ENCODE data around the gene CEP44. TPM values are rescaled to one million over a fixed set of nuclear protein-coding genes. Genes with fewer than 3 reads are reported as not detected.
"Not testable (repeated sequence)": the region's sequence is repeated elsewhere in the genome, so short reads cannot be mapped to it uniquely, and the experiment has no call there.

Gene CEP44
- total and polyA plus RNA-seq, 2 donors: 13.9 to 17.1 TPM

- H3K4me1 ChIP-seq (ENCODE audit: control insufficient read depth in 2 of 2, insufficient read depth in 2 of 2, low read length in 2 of 2): peaks cover 0 to 8% of the 10 kb centered on the region in 2 donors
Measured at GRCh38 chr4:174282836-174283506, 740 bp upstream of the CEP44 start.

GRCh38 chr4:174284487-174284886 is 776 bp downstream of the CEP44 start:
- Histone ChIP-seq H3K9me3 (ENCODE audit: control insufficient read depth in 2 of 2, insufficient read depth in 1 of 2, low read length in 1 of 2) (no peaks in the 10 kb centered on the region), H3K36me3 (ENCODE audit: control insufficient read depth in 2 of 2, insufficient read depth in 2 of 2, low read length in 1 of 2) (peaks cover 0 to 10% of the 10 kb centered on the region in 2 donors), H3K4me3 (ENCODE audit: low read length in 2 of 2) (peak overlapping the region; percentile 80 to 87), H3K27ac (ENCODE audit: low read depth in 1 of 2, low read length in 1 of 2) (peak overlapping the region in 1 of 2 donors; percentile 98), H3K27me3 (ENCODE audit: control insufficient read depth in 2 of 2, insufficient read depth in 1 of 2, low read length in 1 of 2) (no peaks in the 10 kb centered on the region), H3K4me1 (ENCODE audit: control insufficient read depth in 2 of 2, insufficient read depth in 2 of 2, low read length in 2 of 2) (peaks cover 0 to 8% of the 10 kb centered on the region in 2 donors)
- 20% methylated on average over 6 of the region's 6 CpGs for WGBS
- peak in 1 of 9 donors; percentile 9 for DNase-seq (ENCODE audit: low read depth in 6 of 9, low spot score in 9 of 9)

More at GRCh38 chr4:174282836-174283506, 740 bp upstream of the CEP44 start:
- peaks cover 0 to 10% of the 10 kb centered on the region in 2 donors for H3K36me3 ChIP-seq (ENCODE audit: control insufficient read depth in 2 of 2, insufficient read depth in 2 of 2, low read length in 1 of 2)
- DNase-seq (ENCODE audit: low read depth in 6 of 9, low spot score in 9 of 9): peak; percentile 72 to 95 (median 82)
- 2% methylated on average over 22 of the region's 22 CpGs for WGBS
- peak overlapping the region; percentile 80 to 87 for H3K4me3 ChIP-seq (ENCODE audit: low read length in 2 of 2)
- no peaks in the 10 kb centered on the region for H3K27me3 ChIP-seq (ENCODE audit: control insufficient read depth in 2 of 2, insufficient read depth in 1 of 2, low read length in 1 of 2)
- no peaks in the 10 kb centered on the region for H3K9me3 ChIP-seq (ENCODE audit: control insufficient read depth in 2 of 2, insufficient read depth in 1 of 2, low read length in 1 of 2)
- peak overlapping the region; percentile 98 to 99 for H3K27ac ChIP-seq (ENCODE audit: low read depth in 1 of 2, low read length in 1 of 2)

- Histone ChIP-seq H3K27me3 (ENCODE audit: control insufficient read depth in 2 of 2, insufficient read depth in 1 of 2, low read length in 1 of 2) (no peaks in the 10 kb centered on the region), H3K9me3 (ENCODE audit: control insufficient read depth in 2 of 2, insufficient read depth in 1 of 2, low read length in 1 of 2) (peaks cover 0 to 3% of the 10 kb centered on the region in 2 donors), H3K4me1 (ENCODE audit: control insufficient read depth in 2 of 2, insufficient read depth in 2 of 2, low read length in 2 of 2) (peaks cover 0 to 8% of the 10 kb centered on the region in 2 donors), H3K27ac (ENCODE audit: low read depth in 1 of 2, low read length in 1 of 2) (no peak overlapping the region), H3K36me3 (ENCODE audit: control insufficient read depth in 2 of 2, insufficient read depth in 2 of 2, low read length in 1 of 2) (peaks cover 0 to 3% of the 10 kb centered on the region in 2 donors), H3K4me3 (ENCODE audit: low read length in 2 of 2) (no peak overlapping the region)
- no peak for DNase-seq (ENCODE audit: low read depth in 6 of 9, low spot score in 9 of 9)
- over 99% methylated on average over 3 of the region's 3 CpGs for WGBS
Measured at GRCh38 chr4:174286870-174287269, 3.2 kb downstream of the CEP44 start.

GRCh38 chr4:174292473-174292872 is 8.8 kb downstream of the CEP44 start:
- H3K9me3 ChIP-seq (ENCODE audit: control insufficient read depth in 2 of 2, insufficient read depth in 1 of 2, low read length in 1 of 2): peaks cover 0 to 12% of the 10 kb centered on the region in 2 donors
- no peaks in the 10 kb centered on the region for H3K4me1 ChIP-seq (ENCODE audit: control insufficient read depth in 2 of 2, insufficient read depth in 2 of 2, low read length in 2 of 2)
- WGBS: 100% methylated on average over 2 of the region's 2 CpGs
- no peaks in the 10 kb centered on the region for H3K27me3 ChIP-seq (ENCODE audit: control insufficient read depth in 2 of 2, insufficient read depth in 1 of 2, low read length in 1 of 2)
- no peak overlapping the region for H3K4me3 ChIP-seq (ENCODE audit: low read length in 2 of 2)
- H3K27ac ChIP-seq (ENCODE audit: low read depth in 1 of 2, low read length in 1 of 2): no peak overlapping the region
- no peak for DNase-seq (ENCODE audit: low read depth in 6 of 9, low spot score in 9 of 9)
- H3K36me3 ChIP-seq (ENCODE audit: control insufficient read depth in 2 of 2, insufficient read depth in 2 of 2, low read length in 1 of 2): peaks cover 5 to 8% of the 10 kb centered on the region in 2 donors

- H3K27me3 ChIP-seq (ENCODE audit: control insufficient read depth in 2 of 2, insufficient read depth in 1 of 2, low read length in 1 of 2); H3K36me3 ChIP-seq (ENCODE audit: control insufficient read depth in 2 of 2, insufficient read depth in 2 of 2, low read length in 1 of 2); H3K4me1 ChIP-seq (ENCODE audit: control insufficient read depth in 2 of 2, insufficient read depth in 2 of 2, low read length in 2 of 2); DNase-seq (ENCODE audit: low read depth in 6 of 9, low spot score in 9 of 9); H3K27ac ChIP-seq (ENCODE audit: low read depth in 1 of 2, low read length in 1 of 2); H3K4me3 ChIP-seq (ENCODE audit: low read length in 2 of 2): not testable (repeated sequence)
- 97% methylated on average over 30 of the region's 30 CpGs for WGBS
- H3K9me3 ChIP-seq (ENCODE audit: control insufficient read depth in 2 of 2, insufficient read depth in 1 of 2, low read length in 1 of 2): peaks cover 0 to 12% of the 10 kb centered on the region in 2 donors
Measured at GRCh38 chr4:174294641-174295040, 10.9 kb downstream of the CEP44 start.

DNA sequence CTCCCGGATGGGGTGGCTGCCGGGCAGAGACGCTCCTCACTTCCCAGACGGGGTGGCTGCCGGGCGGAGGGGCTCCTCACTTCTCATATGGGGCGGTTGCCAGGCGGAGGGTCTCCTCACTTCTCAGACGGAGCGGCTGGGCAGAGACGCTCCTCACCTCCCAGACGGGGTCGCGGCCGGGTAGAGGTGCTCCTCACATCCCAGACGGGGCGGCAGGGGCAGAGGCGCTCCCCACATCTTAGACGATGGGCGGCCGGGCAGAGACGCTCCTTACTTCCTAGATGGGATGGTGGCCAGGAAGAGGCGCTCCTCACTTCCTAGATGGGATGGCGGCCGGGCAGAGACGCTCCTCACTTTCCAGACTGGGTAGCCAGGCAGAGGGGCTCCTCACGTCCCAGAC is 11.4 kb downstream of the CEP44 start:
- H3K4me1 ChIP-seq (ENCODE audit: control insufficient read depth in 2 of 2, insufficient read depth in 2 of 2, low read length in 2 of 2); H3K27ac ChIP-seq (ENCODE audit: low read depth in 1 of 2, low read length in 1 of 2); H3K27me3 ChIP-seq (ENCODE audit: control insufficient read depth in 2 of 2, insufficient read depth in 1 of 2, low read length in 1 of 2); DNase-seq (ENCODE audit: low read depth in 6 of 9, low spot score in 9 of 9); H3K4me3 ChIP-seq (ENCODE audit: low read length in 2 of 2): not testable (repeated sequence)
- H3K36me3 ChIP-seq (ENCODE audit: control insufficient read depth in 2 of 2, insufficient read depth in 2 of 2, low read length in 1 of 2): peaks cover 5 to 12% of the 10 kb centered on the region in 2 donors
- peaks cover 0 to 12% of the 10 kb centered on the region in 2 donors for H3K9me3 ChIP-seq (ENCODE audit: control insufficient read depth in 2 of 2, insufficient read depth in 1 of 2, low read length in 1 of 2)
- 98% methylated on average over 24 of the region's 27 CpGs for WGBS

DNA sequence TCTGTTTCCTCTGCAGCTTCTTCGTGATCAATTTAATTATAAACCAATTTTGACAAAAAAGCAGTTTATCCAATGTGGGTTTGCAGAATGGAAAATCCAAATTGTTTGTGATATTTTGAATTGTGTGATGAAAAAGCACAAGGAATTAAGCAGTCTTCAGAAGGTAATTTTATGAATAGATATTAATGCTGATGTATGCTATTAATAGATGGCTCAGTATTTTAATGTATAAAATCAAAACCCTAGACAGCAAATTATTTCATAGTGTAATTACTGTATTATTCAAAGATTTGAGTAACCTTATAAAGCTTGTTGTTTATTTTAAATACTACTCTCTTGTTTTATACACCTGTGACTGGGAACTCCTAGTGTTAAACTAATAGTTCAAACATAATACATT is 20.0 kb downstream of the CEP44 start:
- Histone ChIP-seq H3K27ac (ENCODE audit: low read depth in 1 of 2, low read length in 1 of 2) (no peak overlapping the region), H3K9me3 (ENCODE audit: control insufficient read depth in 2 of 2, insufficient read depth in 1 of 2, low read length in 1 of 2) (no peaks in the 10 kb centered on the region), H3K36me3 (ENCODE audit: control insufficient read depth in 2 of 2, insufficient read depth in 2 of 2, low read length in 1 of 2) (peaks cover 3 to 21% of the 10 kb centered on the region in 2 donors), H3K4me3 (ENCODE audit: low read length in 2 of 2) (no peak overlapping the region), H3K27me3 (ENCODE audit: control insufficient read depth in 2 of 2, insufficient read depth in 1 of 2, low read length in 1 of 2) (no peaks in the 10 kb centered on the region), H3K4me1 (ENCODE audit: control insufficient read depth in 2 of 2, insufficient read depth in 2 of 2, low read length in 2 of 2) (no peaks in the 10 kb centered on the region)
- WGBS: 99% methylated on average over 1 of the region's 1 CpG
- no peak for DNase-seq (ENCODE audit: low read depth in 6 of 9, low spot score in 9 of 9)

- WGBS: 99% methylated on average over 1 of the region's 1 CpG
- no peaks in the 10 kb centered on the region for H3K4me1 ChIP-seq (ENCODE audit: control insufficient read depth in 2 of 2, insufficient read depth in 2 of 2, low read length in 2 of 2)
Measured at GRCh38 chr4:174304664-174305063, 21.0 kb downstream of the CEP44 start.

DNA sequence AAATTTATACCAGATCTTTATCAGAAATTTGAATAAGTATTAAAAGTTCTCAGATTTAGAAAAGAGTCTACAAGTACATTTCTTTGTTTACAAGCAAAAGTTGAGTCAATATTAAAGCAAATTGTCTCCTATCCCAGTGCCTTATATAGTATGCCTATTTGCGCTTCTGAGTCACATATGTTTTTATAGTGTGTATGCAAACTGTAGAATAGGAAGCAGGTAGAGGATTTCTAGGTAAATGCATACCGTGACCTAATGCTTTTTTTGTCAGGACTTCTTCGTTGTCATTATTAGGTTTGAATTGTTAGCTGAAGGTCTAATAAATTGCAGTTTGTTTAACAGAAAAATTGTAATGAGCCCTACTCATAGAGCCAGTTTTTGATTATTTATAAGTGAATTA is 22.2 kb downstream of the CEP44 start:
- Histone ChIP-seq H3K4me1 (ENCODE audit: control insufficient read depth in 2 of 2, insufficient read depth in 2 of 2, low read length in 2 of 2) (no peaks in the 10 kb centered on the region), H3K4me3 (ENCODE audit: low read length in 2 of 2) (no peak overlapping the region), H3K36me3 (ENCODE audit: control insufficient read depth in 2 of 2, insufficient read depth in 2 of 2, low read length in 1 of 2) (peaks cover 3 to 24% of the 10 kb centered on the region in 2 donors), H3K27me3 (ENCODE audit: control insufficient read depth in 2 of 2, insufficient read depth in 1 of 2, low read length in 1 of 2) (no peaks in the 10 kb centered on the region), H3K27ac (ENCODE audit: low read depth in 1 of 2, low read length in 1 of 2) (no peak overlapping the region), H3K9me3 (ENCODE audit: control insufficient read depth in 2 of 2, insufficient read depth in 1 of 2, low read length in 1 of 2) (no peaks in the 10 kb centered on the region)
- 99% methylated on average over 3 of the region's 3 CpGs for WGBS
- no peak for DNase-seq (ENCODE audit: low read depth in 6 of 9, low spot score in 9 of 9)

More at GRCh38 chr4:174304664-174305063, 21.0 kb downstream of the CEP44 start:
- no peak for DNase-seq (ENCODE audit: low read depth in 6 of 9, low spot score in 9 of 9)
- Histone ChIP-seq H3K27me3 (ENCODE audit: control insufficient read depth in 2 of 2, insufficient read depth in 1 of 2, low read length in 1 of 2) (no peaks in the 10 kb centered on the region), H3K4me3 (ENCODE audit: low read length in 2 of 2) (no peak overlapping the region), H3K36me3 (ENCODE audit: control insufficient read depth in 2 of 2, insufficient read depth in 2 of 2, low read length in 1 of 2) (peaks cover 3 to 27% of the 10 kb centered on the region in 2 donors), H3K9me3 (ENCODE audit: control insufficient read depth in 2 of 2, insufficient read depth in 1 of 2, low read length in 1 of 2) (no peaks in the 10 kb centered on the region), H3K27ac (ENCODE audit: low read depth in 1 of 2, low read length in 1 of 2) (no peak overlapping the region)
